Measurements from ENCODE around the gene PMPCA. TPM values are rescaled to one million over a fixed set of nuclear protein-coding genes. Genes with fewer than 3 reads are reported as not detected.

PMPCA gene
- polyA plus RNA-seq, 1 of the 3 experiments (the other 2 are of a cell fraction) = 125 TPM

- H4K20me1 ChIP-seq (ENCODE audit: insufficient read depth) = peaks cover 99% of the 10 kb centered on the region
- POLR2A ChIA-PET = interaction anchor here (0.8 kb wide), 1 partner anchor 11 kb away, joined by 3 read pairs; no protein-coding TSS in a partner anchor
Observed at GRCh38 chr9:136473354-136473721, 62.9 kb downstream of the PMPCA start.

More at GRCh38 chr9:136473354-136473721, 62.9 kb downstream of the PMPCA start:
- Histone ChIP-seq H3K9ac (no peak overlapping the region), H3K4me1 (ENCODE audit: control insufficient read depth in 1 of 2, insufficient read depth in 2 of 2, low read depth in 1 of 2, low read length in 1 of 2) (no peaks in the 10 kb centered on the region), H3K9me2 (no peaks in the 10 kb centered on the region), H3K27me3 (ENCODE audit: insufficient read depth) (no peaks in the 10 kb centered on the region), H3K79me2 (ENCODE audit: insufficient read depth) (peaks cover 99% of the 10 kb centered on the region), H3K36me3 (replicated peaks in 1 of 2; ENCODE audit: control insufficient read depth in 1 of 2, insufficient read depth in 2 of 2, low read length in 1 of 2) (peaks cover 51 to 88% of the 10 kb centered on the region in 2 experiments), H3K4me3 (ENCODE audit: low read depth in 2 of 2, low read length in 1 of 2) (no peak overlapping the region), H3F3A (replicated peaks; ENCODE audit: insufficient read depth) (no peaks in the 10 kb centered on the region), H3K9me3 (no peaks in the 10 kb centered on the region), H3K4me2 (no peak overlapping the region), H2AFZ (ENCODE audit: low read depth) (no peak overlapping the region), H3K27ac (ENCODE audit: low read depth in 2 of 2, low read length in 1 of 2) (no peak overlapping the region)
- TF ChIP-seq NFIC (IDR thresholded peaks at IDR 0.05; ENCODE audit: borderline replicate concordance) = no peak
- TF ChIP-seq, protein P1, sequence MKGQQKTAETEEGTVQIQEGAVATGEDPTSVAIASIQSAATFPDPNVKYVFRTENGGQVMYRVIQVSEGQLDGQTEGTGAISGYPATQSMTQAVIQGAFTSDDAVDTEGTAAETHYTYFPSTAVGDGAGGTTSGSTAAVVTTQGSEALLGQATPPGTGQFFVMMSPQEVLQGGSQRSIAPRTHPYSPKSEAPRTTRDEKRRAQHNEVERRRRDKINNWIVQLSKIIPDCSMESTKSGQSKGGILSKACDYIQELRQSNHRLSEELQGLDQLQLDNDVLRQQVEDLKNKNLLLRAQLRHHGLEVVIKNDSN (IDR thresholded peaks at IDR 0.05; ENCODE audit: borderline replicate concordance, low read depth) = no peak
- TF ChIP-seq SIN3A (IDR thresholded peaks at IDR 0.05; ENCODE audit: borderline replicate concordance, low read depth, low read length) = no peak
- TF ChIP-seq JUND (IDR thresholded peaks at IDR 0.05) = no peak
- TF ChIP-seq FOXM1 (IDR thresholded peaks at IDR 0.05; ENCODE audit: low read depth) = no peak
- no peak for TF ChIP-seq TEAD4 (IDR thresholded peaks at IDR 0.05; ENCODE audit: borderline replicate concordance, insufficient read depth)
- TF ChIP-seq, protein P2, sequence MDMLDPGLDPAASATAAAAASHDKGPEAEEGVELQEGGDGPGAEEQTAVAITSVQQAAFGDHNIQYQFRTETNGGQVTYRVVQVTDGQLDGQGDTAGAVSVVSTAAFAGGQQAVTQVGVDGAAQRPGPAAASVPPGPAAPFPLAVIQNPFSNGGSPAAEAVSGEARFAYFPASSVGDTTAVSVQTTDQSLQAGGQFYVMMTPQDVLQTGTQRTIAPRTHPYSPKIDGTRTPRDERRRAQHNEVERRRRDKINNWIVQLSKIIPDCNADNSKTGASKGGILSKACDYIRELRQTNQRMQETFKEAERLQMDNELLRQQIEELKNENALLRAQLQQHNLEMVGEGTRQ (IDR thresholded peaks at IDR 0.05; ENCODE audit: borderline replicate concordance, low read depth, low read length) = no peak
- TF ChIP-seq, protein P3, sequence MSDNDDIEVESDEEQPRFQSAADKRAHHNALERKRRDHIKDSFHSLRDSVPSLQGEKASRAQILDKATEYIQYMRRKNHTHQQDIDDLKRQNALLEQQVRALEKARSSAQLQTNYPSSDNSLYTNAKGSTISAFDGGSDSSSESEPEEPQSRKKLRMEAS (IDR thresholded peaks at IDR 0.05; ENCODE audit: low read depth) = no peak
- no peak for TF ChIP-seq FOSL2 (IDR thresholded peaks at IDR 0.05; ENCODE audit: borderline replicate concordance, low read depth)
- no peak for TF ChIP-seq GATA2 (CRISPR knock-in tag; IDR thresholded peaks at IDR 0.05)
- TF ChIP-seq, protein P4, sequence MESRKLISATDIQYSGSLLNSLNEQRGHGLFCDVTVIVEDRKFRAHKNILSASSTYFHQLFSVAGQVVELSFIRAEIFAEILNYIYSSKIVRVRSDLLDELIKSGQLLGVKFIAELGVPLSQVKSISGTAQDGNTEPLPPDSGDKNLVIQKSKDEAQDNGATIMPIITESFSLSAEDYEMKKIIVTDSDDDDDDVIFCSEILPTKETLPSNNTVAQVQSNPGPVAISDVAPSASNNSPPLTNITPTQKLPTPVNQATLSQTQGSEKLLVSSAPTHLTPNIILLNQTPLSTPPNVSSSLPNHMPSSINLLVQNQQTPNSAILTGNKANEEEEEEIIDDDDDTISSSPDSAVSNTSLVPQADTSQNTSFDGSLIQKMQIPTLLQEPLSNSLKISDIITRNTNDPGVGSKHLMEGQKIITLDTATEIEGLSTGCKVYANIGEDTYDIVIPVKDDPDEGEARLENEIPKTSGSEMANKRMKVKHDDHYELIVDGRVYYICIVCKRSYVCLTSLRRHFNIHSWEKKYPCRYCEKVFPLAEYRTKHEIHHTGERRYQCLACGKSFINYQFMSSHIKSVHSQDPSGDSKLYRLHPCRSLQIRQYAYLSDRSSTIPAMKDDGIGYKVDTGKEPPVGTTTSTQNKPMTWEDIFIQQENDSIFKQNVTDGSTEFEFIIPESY (IDR thresholded peaks at IDR 0.05; ENCODE audit: borderline replicate concordance, low read depth) = no peak
- no peak for TF ChIP-seq NRF1 (IDR thresholded peaks at IDR 0.05; ENCODE audit: low read depth, low read length)
- TF ChIP-seq ELF1 (IDR thresholded peaks at IDR 0.05) = no peak
- no peak for TF ChIP-seq TCF12 (IDR thresholded peaks at IDR 0.05)
- TF ChIP-seq YY1 (IDR thresholded peaks at IDR 0.05; ENCODE audit: low read depth) = no peak
- no peak for TF ChIP-seq CTCF (IDR thresholded peaks at IDR 0.05)
- no peak for TF ChIP-seq POLR2AphosphoS5 (IDR thresholded peaks at IDR 0.05; ENCODE audit: low read depth, low read length)
- no peak for TF ChIP-seq REST (IDR thresholded peaks at IDR 0.05; ENCODE audit: low read depth, low read length)
- no peak for TF ChIP-seq RCOR1 (IDR thresholded peaks at IDR 0.05; ENCODE audit: low read length)
- TF ChIP-seq IRF3 (IDR thresholded peaks at IDR 0.05; ENCODE audit: low read depth, low read length) = no peak
- WGBS (ENCODE audit: low lambda C conversion rate) = 94% methylated on average over 9 of the region's 14 CpGs
- CTCF ChIA-PET = interaction anchor here (1.3 kb wide), 2 partner anchors 13 to 15 kb away, joined by 3 to 4 read pairs; no protein-coding TSS in a partner anchor
- no peak for DNase-seq

Data from SK-N-SH (cell line).